ENCODE measurements around the gene TBX1. TPM values are rescaled to one million over a fixed set of nuclear protein-coding genes. Genes with fewer than 3 reads are reported as not detected.

The TBX1 gene
- total RNA-seq, 1 experiment from 2014 or later = 3.9 TPM

DNA sequence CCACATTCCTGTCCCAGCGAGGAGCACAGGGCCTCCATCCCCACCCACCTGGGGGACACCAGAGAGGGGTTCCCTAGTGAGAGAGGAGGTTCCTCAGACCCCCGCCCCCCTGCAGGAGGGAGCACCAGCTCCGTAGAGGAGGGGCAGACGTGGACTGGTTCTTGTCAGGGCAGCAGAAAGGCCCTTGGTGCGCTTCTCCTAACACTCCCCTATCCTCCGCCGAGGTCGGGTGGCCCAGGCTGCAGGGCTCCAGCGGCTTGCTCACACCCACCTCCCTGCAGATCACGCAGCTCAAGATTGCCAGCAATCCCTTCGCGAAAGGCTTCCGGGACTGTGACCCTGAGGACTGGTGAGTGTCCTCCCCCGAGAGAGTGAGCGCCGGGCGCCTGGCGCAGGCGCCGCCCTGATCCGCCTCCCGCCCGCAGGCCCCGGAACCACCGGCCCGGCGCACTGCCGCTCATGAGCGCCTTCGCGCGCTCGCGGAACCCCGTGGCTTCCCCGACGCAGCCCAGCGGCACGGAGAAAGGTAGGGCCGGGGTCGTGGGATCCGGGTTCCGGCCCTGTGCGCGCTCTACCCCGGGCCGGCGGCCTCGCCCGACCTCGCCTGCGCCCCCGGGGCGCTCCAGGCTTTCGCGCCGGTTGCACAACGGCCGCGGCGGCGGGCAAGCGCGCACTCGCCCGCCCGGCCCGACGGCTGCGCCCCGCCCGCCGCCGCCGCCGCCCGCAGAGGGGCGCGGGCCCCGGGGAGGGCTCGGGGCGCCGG is 5.1 kb downstream of the TBX1 start:
- no peaks in the 10 kb centered on the region for H4K20me1 ChIP-seq (ENCODE audit: insufficient read depth)
- peaks cover 30% of the 10 kb centered on the region for H3K79me2 ChIP-seq (ENCODE audit: insufficient read depth, low read length)
- RAD21 ChIA-PET (ENCODE audit: low non-redundant PET in 1 of 2, low total read pairs in 2 of 2, uncharacterized antibody in 2 of 2, unreplicated experiment in 2 of 2) = no interaction called here
- POLR2A ChIA-PET = interaction anchor here (1.6 kb wide), 1 partner anchor 9 kb away, joined by 4 read pairs; no protein-coding TSS in a partner anchor
- ATAC-seq (peak; percentile 54), DNase-seq (ENCODE audit: low read depth, low spot score) (no peak)
- peak overlapping the region; percentile 97 for H3K4me2 ChIP-seq (ENCODE audit: low read length)
- CTCF ChIA-PET = interaction anchor here (1.0 to 2.2 kb wide), 3 partner anchors 9 to 145 kb away, joined by 3 to 10 read pairs (median 7); no protein-coding TSS in a partner anchor
- TF ChIP-seq, protein P1, sequence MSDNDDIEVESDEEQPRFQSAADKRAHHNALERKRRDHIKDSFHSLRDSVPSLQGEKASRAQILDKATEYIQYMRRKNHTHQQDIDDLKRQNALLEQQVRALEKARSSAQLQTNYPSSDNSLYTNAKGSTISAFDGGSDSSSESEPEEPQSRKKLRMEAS (IDR thresholded peaks at IDR 0.05) = peak; percentile 18; the same call in 1 of the 2 replicates
- TF ChIP-seq YY1 (IDR thresholded peaks at IDR 0.05; ENCODE audit: extremely low read depth, insufficient replicate concordance, low read depth, low read length) = peak; percentile 3
- no peak for TF ChIP-seq EZH2phosphoT487 (IDR thresholded peaks at IDR 0.05; ENCODE audit: borderline replicate concordance)
- TF ChIP-seq POLR2A (IDR thresholded peaks at IDR 0.05; ENCODE audit: borderline replicate concordance, extremely low read depth, insufficient read depth, insufficient read length) = peak; percentile 52
- peak overlapping the region; percentile 94 for H3K27ac ChIP-seq (ENCODE audit: low read depth, low read length)
- peak overlapping the region; percentile 88 for H3K9ac ChIP-seq (ENCODE audit: low read length)
- intact Hi-C loops (cut with micrococcal nuclease) = loop anchor here (5.0 kb wide), 1 partner anchor 92 kb away; no protein-coding TSS in a partner anchor
- no peaks in the 10 kb centered on the region for H3K36me3 ChIP-seq (ENCODE audit: control insufficient read depth in 1 of 2, insufficient read depth in 2 of 2, low read length in 2 of 2)
- H3K9me2 ChIP-seq (ENCODE audit: insufficient read depth) = no peaks in the 10 kb centered on the region
- peaks cover 12 to 23% of the 10 kb centered on the region in 2 experiments for H3K4me1 ChIP-seq (ENCODE audit: control insufficient read depth in 1 of 2, insufficient read depth in 2 of 2, low read length in 2 of 2)
- H2AFZ ChIP-seq (ENCODE audit: low read depth, low read length, poor library complexity, severe bottlenecking) = peak overlapping the region; percentile 16
- no peaks in the 10 kb centered on the region for H3K9me3 ChIP-seq (ENCODE audit: control insufficient read depth in 1 of 2, insufficient read depth in 1 of 2, low read depth in 1 of 2, low read length in 2 of 2)
- peak overlapping the region; percentile 72 to 87 for H3K4me3 ChIP-seq (replicated peaks in 1 of 2; ENCODE audit: low read depth in 1 of 2, low read length in 2 of 2)
- BruUV-seq (replicated peaks) = no TSS peak
- no peaks in the 10 kb centered on the region for H3K27me3 ChIP-seq (ENCODE audit: insufficient read depth, low read length)

- Histone ChIP-seq H2AFZ (ENCODE audit: low read depth, low read length, poor library complexity, severe bottlenecking) (no peak overlapping the region), H3K27me3 (ENCODE audit: insufficient read depth, low read length) (no peaks in the 10 kb centered on the region), H3K9me3 (ENCODE audit: control insufficient read depth in 1 of 2, insufficient read depth in 1 of 2, low read depth in 1 of 2, low read length in 2 of 2) (no peaks in the 10 kb centered on the region), H3K9me2 (ENCODE audit: insufficient read depth) (no peaks in the 10 kb centered on the region), H3K9ac (ENCODE audit: low read length) (peak overlapping the region; percentile 88), H4K20me1 (ENCODE audit: insufficient read depth) (no peaks in the 10 kb centered on the region), H3K4me3 (replicated peaks in 1 of 2; ENCODE audit: low read depth in 1 of 2, low read length in 2 of 2) (peak overlapping the region; percentile 72 to 87), H3K4me1 (ENCODE audit: control insufficient read depth in 1 of 2, insufficient read depth in 2 of 2, low read length in 2 of 2) (peaks cover 12 to 23% of the 10 kb centered on the region in 2 experiments), H3K4me2 (ENCODE audit: low read length) (peak overlapping the region; percentile 97), H3K79me2 (ENCODE audit: insufficient read depth, low read length) (peaks cover 30% of the 10 kb centered on the region), H3K36me3 (ENCODE audit: control insufficient read depth in 1 of 2, insufficient read depth in 2 of 2, low read length in 2 of 2) (no peaks in the 10 kb centered on the region), H3K27ac (ENCODE audit: low read depth, low read length) (peak overlapping the region; percentile 94)
- POLR2A ChIA-PET = interaction anchor here (1.6 kb wide), 1 partner anchor 10 kb away, joined by 4 read pairs; no protein-coding TSS in a partner anchor
- TF ChIP-seq FOSL1 (IDR thresholded peaks at IDR 0.05; ENCODE audit: low read depth) = no peak
- TF ChIP-seq ZFX (IDR thresholded peaks at IDR 0.05) = peak; percentile 87
- no TSS peak for BruUV-seq (replicated peaks)
- DNase-seq (ENCODE audit: low read depth, low spot score) (no peak), ATAC-seq (peak; percentile 21)
- RAD21 ChIA-PET (ENCODE audit: low non-redundant PET in 1 of 2, low total read pairs in 2 of 2, uncharacterized antibody in 2 of 2, unreplicated experiment in 2 of 2) = no interaction called here
- intact Hi-C loops (cut with micrococcal nuclease) = loop anchor here (5.0 kb wide), 1 partner anchor 91 kb away; no protein-coding TSS in a partner anchor
- CTCF ChIA-PET = interaction anchor here (1.0 to 2.2 kb wide), 3 partner anchors 10 to 144 kb away, joined by 3 to 10 read pairs (median 7); no protein-coding TSS in a partner anchor
These were observed 5.6 kb downstream of the TBX1 start for GRCh38 chr22:19766240-19766510.

All from HCT116 (cell line).